Astrocyte (in vitro differentiated cells and primary cell): Measurements from ENCODE around the gene NDUFC2.

ENCODE experiments used
- EZH2 ChIP-seq: IDR thresholded peaks from 2 replicates; pipeline ENCODE4 v1.6.1; 2012; ENCODE audit warnings: mild to moderate bottlenecking, low read length, inconsistent platforms; ENCODE audit not compliant: insufficient read depth
- TF ChIP-seq, protein P1 (sequence below): IDR thresholded peaks from 2 replicates; pipeline ENCODE4 v1.5.1; 2011; ENCODE audit warnings: low read depth, mild to moderate bottlenecking, inconsistent platforms, low read length, moderate library complexity; ENCODE audit not compliant: insufficient read depth

- TF ChIP-seq EZH2, result no peak
- TF ChIP-seq, protein P1, sequence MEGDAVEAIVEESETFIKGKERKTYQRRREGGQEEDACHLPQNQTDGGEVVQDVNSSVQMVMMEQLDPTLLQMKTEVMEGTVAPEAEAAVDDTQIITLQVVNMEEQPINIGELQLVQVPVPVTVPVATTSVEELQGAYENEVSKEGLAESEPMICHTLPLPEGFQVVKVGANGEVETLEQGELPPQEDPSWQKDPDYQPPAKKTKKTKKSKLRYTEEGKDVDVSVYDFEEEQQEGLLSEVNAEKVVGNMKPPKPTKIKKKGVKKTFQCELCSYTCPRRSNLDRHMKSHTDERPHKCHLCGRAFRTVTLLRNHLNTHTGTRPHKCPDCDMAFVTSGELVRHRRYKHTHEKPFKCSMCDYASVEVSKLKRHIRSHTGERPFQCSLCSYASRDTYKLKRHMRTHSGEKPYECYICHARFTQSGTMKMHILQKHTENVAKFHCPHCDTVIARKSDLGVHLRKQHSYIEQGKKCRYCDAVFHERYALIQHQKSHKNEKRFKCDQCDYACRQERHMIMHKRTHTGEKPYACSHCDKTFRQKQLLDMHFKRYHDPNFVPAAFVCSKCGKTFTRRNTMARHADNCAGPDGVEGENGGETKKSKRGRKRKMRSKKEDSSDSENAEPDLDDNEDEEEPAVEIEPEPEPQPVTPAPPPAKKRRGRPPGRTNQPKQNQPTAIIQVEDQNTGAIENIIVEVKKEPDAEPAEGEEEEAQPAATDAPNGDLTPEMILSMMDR, result no peak
Observed at GRCh38 chr11:78069465-78069864, 10.2 kb downstream of the NDUFC2 start.
